ENCODE measurements around the gene MYNN. TPM values are rescaled to one million over a fixed set of nuclear protein-coding genes. Genes with fewer than 3 reads are reported as not detected.

The MYNN gene
- total and polyA plus RNA-seq, 5 donors: 8.4 to 16.0 (median 12.6) TPM

DNA sequence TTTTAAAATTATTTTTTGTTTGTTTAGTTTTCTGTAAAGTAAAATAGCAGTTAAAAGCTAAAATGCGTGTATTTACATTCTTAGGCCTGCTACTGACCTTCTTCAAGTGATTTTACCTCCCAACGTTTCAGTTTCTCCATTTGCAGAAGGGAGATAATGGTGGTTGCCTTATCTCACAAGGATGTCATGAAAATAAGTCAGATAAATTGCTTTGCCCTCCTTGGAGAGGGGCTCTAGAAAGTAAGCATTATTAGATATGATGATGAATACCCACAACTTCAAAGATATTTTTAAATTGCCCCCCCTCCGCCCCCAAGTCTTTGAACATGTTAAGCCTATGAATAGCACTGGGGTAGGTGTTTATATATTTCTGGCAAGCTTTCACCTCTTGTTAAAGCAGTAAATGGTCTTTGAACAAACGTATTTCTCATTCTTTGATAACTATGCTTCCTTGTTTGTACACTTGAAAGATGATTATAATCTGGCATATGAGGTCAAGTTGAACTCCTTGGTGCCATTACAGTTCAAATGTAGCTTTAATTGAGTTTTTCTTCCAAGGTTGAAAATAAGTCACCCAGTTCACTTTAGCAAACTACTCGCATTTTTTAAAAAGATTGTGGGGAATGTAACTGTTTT, 14.7 kb upstream of the MYNN start:
- no peak overlapping the region for H3K27ac ChIP-seq (ENCODE audit: low read length)
- H3K9me3 ChIP-seq (ENCODE audit: control insufficient read depth, low read length): no peaks in the 10 kb centered on the region
- 57% methylated on average over 5 of the region's 5 CpGs for WGBS
- ATAC-seq: no peak
- no peak for DNase-seq
- intact Hi-C loops (cut with DNase I): no loop called here
- no peak overlapping the region for H3K4me3 ChIP-seq (ENCODE audit: low read length)
- no peaks in the 10 kb centered on the region for H3K27me3 ChIP-seq (ENCODE audit: control insufficient read depth, insufficient read depth)
- H3K4me1 ChIP-seq (ENCODE audit: control insufficient read depth, insufficient read depth, low read length): no peaks in the 10 kb centered on the region

DNA sequence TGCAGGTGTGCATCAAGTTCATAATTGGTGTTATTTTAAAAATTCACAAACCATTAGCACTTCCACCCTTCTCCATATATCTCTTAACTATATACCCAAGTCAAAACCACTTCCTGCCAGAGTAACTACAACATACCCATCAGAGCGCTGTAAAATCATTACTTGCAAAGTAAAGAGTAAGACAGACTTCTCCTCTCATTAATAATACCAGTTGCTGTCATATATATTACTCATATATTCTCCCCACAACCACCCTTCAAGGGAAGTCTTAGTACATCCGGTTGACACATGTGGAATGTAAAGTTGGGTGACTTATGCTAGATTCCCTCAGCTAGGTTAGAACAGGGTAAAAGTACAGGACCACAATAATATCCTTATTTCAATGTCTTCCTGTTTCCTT, 13.9 kb upstream of the MYNN start:
- 79% methylated on average over 2 of the region's 2 CpGs for WGBS
- no peaks in the 10 kb centered on the region for H3K27me3 ChIP-seq (ENCODE audit: control insufficient read depth, insufficient read depth)
- intact Hi-C loops (cut with DNase I): no loop called here
- ATAC-seq (no peak), DNase-seq (no peak)
- H3K9me3 ChIP-seq (ENCODE audit: control insufficient read depth, low read length): no peaks in the 10 kb centered on the region
- no peak overlapping the region for H3K27ac ChIP-seq (ENCODE audit: low read length)
- no peak overlapping the region for H3K4me3 ChIP-seq (ENCODE audit: low read length)
- H3K4me1 ChIP-seq (ENCODE audit: control insufficient read depth, insufficient read depth, low read length): no peaks in the 10 kb centered on the region

DNA sequence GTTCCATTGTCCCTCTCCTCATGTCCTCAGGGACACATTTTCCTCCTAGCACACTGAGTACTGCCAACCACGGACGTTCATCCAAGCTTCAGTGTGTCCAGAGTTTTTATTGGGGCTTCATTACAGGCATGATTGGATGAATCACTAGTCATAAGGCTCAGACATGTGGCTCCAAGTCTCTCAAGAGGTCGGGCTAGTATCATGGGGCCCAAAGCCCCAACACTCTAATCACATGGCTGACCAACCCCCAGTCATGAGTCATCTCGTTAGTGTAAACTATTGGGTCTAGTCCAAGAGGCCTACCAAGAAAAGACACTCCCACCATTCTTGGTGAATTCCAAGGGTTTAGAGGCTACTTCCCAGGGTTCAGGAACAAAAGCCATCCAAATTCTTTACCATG, 12.7 kb upstream of the MYNN start:
- WGBS: 68% methylated on average over 4 of the region's 4 CpGs
- Histone ChIP-seq H3K4me3 (ENCODE audit: low read length) (no peak overlapping the region), H3K9me3 (ENCODE audit: control insufficient read depth, low read length) (no peaks in the 10 kb centered on the region), H3K4me1 (ENCODE audit: control insufficient read depth, insufficient read depth, low read length) (no peaks in the 10 kb centered on the region), H3K27me3 (ENCODE audit: control insufficient read depth, insufficient read depth) (no peaks in the 10 kb centered on the region), H3K27ac (ENCODE audit: low read length) (no peak overlapping the region)
- DNase-seq (no peak), ATAC-seq (no peak)
- intact Hi-C loops (cut with DNase I): no loop called here

DNA sequence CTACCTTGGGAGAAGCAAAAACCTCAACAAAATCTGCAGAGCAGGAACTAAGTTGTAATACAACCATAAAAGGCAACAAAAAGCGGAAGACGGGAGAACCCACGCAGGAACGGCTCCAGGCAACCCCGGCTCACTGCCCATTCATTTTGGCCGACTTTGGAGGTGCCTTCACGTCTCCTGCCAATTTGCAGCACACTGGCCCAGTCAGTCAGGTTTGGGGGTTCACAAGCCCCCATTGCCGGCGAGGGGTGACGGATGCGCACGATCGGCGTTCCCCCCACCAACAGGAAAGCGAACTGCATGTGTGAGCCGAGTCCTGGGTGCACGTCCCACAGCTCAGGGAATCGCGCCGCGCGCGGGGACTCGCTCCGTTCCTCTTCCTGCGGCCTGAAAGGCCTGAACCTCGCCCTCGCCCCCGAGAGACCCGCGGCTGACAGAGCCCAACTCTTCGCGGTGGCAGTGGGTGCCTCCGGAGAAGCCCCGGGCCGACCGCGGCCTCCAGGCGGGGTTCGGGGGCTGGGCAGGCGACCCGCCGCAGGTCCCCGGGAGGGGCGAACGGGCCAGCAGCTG, 8.8 kb upstream of the MYNN start:
- peak overlapping the region; percentile 90 for H3K4me3 ChIP-seq (ENCODE audit: low read length)
- H3K27me3 ChIP-seq (ENCODE audit: control insufficient read depth, insufficient read depth): no peaks in the 10 kb centered on the region
- no peaks in the 10 kb centered on the region for H3K9me3 ChIP-seq (ENCODE audit: control insufficient read depth, low read length)
- no peaks in the 10 kb centered on the region for H3K4me1 ChIP-seq (ENCODE audit: control insufficient read depth, insufficient read depth, low read length)
- under 1% methylated on average over 46 of the region's 46 CpGs for WGBS
- ATAC-seq (peak; percentile 72 to 80), DNase-seq (peak; percentile 79 to 89 (median 85))
- H3K27ac ChIP-seq (ENCODE audit: low read length): peak overlapping the region; percentile 96
- intact Hi-C loops (cut with DNase I): no loop called here

DNA sequence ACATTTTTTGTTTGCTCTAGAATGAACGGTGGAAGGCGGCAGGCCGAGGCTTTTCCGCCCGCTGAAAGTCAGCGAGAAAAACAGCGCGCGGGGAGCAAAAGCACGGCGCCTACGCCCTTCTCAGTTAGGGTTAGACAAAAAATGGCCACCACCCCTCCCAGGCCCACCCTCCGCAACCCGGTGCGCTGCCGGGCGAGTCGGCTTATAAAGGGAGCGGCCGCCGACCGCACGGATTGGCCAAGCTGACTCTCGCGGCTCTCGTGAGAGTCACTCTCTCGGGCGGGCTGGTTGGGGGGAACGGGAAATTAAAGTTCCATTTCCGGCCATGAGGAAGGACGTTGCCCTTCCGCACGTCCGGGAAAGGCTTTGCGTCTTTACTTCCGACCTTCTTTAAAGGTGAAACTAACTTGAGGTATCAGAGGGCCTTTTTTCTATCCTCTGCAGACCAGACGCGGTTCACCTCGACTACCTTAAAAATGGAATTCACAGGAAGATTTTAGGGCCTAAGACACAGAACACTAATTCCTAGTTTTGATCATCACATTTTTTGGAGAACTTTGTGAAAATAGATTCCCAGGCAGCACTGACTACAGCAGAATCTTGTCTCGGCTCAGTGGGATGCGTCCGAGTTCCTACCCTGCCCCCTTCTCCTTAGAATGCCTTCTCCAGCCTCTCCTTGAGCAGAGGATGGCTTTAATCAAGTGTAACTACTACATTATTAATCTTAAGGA, 8.1 kb upstream of the MYNN start, which contains the start of gene TERC:
Gene TERC (minus strand): TSS at position 179 of the 731 bp plus-strand sequence.
- H3K4me3 ChIP-seq (ENCODE audit: low read length): peak within 1 kb of the TSS; percentile 90
- intact Hi-C loops (cut with DNase I): no loop called here
- WGBS: 6% methylated on average over 42 of the region's 42 CpGs
- H3K27ac ChIP-seq (ENCODE audit: low read length): peak within 1 kb of the TSS; percentile 96
- H3K4me1 ChIP-seq (ENCODE audit: control insufficient read depth, insufficient read depth, low read length): no peaks in the 10 kb centered on the region
- H3K27me3 ChIP-seq (ENCODE audit: control insufficient read depth, insufficient read depth): no peaks in the 10 kb centered on the region
- no peaks in the 10 kb centered on the region for H3K9me3 ChIP-seq (ENCODE audit: control insufficient read depth, low read length)
- ATAC-seq (peak; percentile 96 to 97), DNase-seq (peak; percentile 95 to 97 (median 97))

DNA sequence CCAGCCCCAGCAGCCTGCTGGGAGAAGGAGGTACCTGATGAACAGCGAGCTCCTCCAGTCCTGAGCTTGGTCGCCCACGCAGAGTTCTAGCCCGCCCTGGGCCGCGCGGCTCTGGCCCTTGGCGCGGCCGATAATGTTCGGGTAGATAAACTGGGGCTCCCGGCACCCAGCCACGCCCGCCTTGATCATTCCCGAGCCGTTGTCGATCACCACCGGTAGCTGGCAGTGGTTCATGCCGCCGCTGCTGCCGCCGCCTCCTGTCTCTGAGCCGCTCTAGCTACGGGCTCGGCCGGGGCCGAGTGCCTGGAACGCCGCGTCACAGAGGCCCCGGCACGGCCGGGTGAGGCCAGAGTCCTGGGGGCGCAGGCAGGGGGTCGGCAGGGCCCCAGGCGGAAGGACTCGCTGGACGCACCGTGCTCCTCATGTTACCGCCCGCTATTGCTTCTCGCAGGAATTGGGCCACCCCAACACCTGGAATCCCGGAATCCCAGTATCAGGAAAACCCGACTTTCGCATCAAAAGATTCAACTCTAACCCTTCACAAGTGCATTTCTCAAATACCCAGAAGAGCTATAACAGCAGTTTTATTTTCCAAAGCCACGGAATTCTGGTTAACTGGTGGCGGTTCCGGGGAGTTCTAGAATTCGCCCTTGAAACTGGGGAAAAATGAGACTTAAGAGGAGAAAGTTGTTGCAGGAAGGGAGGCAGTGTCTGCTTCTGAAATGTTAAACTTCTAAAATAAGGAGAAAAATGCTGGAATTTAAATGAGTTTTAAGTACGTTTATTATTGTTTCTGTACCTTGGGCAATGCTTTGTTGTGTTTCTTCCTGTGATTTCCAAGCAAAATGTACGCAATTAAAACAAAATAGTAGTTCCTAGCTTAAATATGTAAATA, 3.7 kb upstream of the MYNN start, which contains the start of gene ACTRT3:
Gene ACTRT3 (minus strand): TSS at position 275 of the 895 bp plus-strand sequence. CDS start 41 bp downstream, at position 234.
- 9% methylated on average over 51 of the region's 51 CpGs for WGBS
- no peaks in the 10 kb centered on the region for H3K9me3 ChIP-seq (ENCODE audit: control insufficient read depth, low read length)
- peak within 1 kb of the TSS; percentile 91 for H3K4me3 ChIP-seq (ENCODE audit: low read length)
- DNase-seq: peak; percentile 78 to 91 (median 90)
- H3K4me1 ChIP-seq (ENCODE audit: control insufficient read depth, insufficient read depth, low read length): no peaks in the 10 kb centered on the region
- peak; percentile 15 to 34 for ATAC-seq
- H3K27me3 ChIP-seq (ENCODE audit: control insufficient read depth, insufficient read depth): no peaks in the 10 kb centered on the region
- intact Hi-C loops (cut with DNase I): no loop called here
- H3K27ac ChIP-seq (ENCODE audit: low read length): peak within 1 kb of the TSS; percentile 94

DNA sequence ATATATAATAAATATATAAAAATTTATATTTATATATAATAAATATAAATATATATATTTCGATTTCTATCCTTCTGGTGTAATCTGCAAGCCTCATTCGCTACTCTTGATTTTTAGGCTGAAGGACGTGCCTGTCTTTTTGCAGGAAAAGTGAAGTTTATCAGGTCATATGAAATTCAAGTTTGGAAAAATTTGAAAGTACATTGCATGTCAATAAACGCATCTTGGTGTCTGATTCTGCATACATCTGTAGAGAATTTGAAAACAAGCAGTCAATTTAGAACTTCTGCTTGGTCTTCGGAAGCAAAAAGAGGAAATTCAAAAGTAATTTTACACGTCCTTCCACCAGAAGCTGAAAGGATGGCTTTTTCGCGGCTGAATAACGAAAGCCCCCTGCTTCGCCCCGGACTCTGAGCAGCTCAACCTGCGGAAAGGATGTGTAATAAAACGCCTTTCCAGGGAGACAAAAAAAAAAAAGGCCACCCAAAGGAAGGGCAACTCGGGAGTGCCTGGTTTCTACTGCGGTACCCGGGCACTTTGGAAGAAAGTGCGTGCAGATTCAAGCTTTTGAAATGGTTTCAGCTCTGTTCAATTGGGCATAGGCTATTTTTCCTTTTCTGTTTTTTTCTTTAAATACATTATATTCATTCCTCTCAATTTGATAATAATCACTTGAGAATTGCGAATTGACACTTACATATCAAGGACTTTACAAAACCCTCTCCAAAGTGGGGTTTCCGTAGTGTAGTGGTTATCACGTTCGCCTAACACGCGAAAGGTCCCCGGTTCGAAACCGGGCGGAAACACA, 1.5 kb upstream of the MYNN start:
- WGBS: under 1% methylated on average over 27 of the region's 27 CpGs
- ATAC-seq (peak; percentile 44 to 57), DNase-seq (peak; percentile 39 to 80 (median 68))
- H3K27me3 ChIP-seq (ENCODE audit: control insufficient read depth, insufficient read depth): no peaks in the 10 kb centered on the region
- no peaks in the 10 kb centered on the region for H3K9me3 ChIP-seq (ENCODE audit: control insufficient read depth, low read length)
- intact Hi-C loops (cut with DNase I): no loop called here
- peak overlapping the region; percentile 88 for H3K4me3 ChIP-seq (ENCODE audit: low read length)
- H3K4me1 ChIP-seq (ENCODE audit: control insufficient read depth, insufficient read depth, low read length): no peaks in the 10 kb centered on the region
- H3K27ac ChIP-seq (ENCODE audit: low read length): peak overlapping the region; percentile 99

DNA sequence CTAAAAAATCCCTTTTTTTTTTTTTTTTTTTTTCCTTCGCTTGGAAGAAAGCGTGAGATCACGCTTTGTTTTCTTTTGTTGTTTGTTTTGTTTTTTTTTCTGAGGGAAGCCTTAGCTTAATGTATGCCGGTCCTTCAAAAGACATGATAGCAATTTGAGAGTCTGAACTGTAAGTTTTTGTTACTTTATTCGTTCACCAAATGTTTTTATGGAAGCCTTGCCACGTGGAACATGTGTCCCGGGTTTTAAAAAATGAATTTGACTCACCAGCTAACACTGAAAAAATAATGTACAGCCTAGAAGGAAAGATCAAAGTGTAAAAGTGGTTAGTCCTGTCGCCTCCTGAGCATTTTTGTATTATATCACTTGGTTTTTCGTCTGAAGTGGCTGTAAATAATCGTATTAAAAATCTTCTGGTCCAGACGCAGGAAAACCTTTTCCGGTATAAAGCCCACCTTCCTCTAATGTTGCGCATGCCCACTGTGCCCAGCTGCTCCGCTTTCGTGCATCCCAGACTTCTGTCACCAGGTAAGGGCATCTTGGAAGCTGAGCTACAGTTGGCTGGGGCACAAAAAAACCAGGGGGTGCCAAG, 795 bp upstream of the MYNN start:
- no peaks in the 10 kb centered on the region for H3K9me3 ChIP-seq (ENCODE audit: control insufficient read depth, low read length)
- peak; percentile 79 to 81 for ATAC-seq
- peak overlapping the region; percentile 88 for H3K4me3 ChIP-seq (ENCODE audit: low read length)
- intact Hi-C loops (cut with DNase I): no loop called here
- no peaks in the 10 kb centered on the region for H3K27me3 ChIP-seq (ENCODE audit: control insufficient read depth, insufficient read depth)
- WGBS: under 1% methylated on average over 15 of the region's 15 CpGs
- DNase-seq: peak; percentile 78 to 86 (median 83)
- H3K4me1 ChIP-seq (ENCODE audit: control insufficient read depth, insufficient read depth, low read length): no peaks in the 10 kb centered on the region
- peak overlapping the region; percentile 99 for H3K27ac ChIP-seq (ENCODE audit: low read length)

DNA sequence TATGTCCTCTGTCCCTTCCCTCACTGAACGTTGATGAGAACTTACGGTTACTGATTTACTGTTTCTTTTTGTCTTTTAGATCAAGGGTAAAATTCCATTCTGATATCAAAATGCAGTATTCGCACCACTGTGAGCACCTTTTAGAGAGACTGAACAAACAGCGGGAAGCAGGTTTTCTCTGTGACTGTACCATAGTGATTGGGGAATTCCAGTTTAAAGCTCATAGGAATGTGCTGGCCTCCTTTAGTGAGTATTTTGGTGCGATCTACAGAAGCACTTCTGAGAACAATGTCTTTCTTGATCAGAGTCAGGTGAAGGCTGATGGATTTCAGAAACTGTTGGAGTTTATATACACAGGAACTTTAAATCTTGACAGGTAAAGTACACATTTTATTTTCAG, 990 bp downstream of the MYNN start:
- peak overlapping the region; percentile 88 for H3K4me3 ChIP-seq (ENCODE audit: low read length)
- 53% methylated on average over 5 of the region's 5 CpGs for WGBS
- no peaks in the 10 kb centered on the region for H3K4me1 ChIP-seq (ENCODE audit: control insufficient read depth, insufficient read depth, low read length)
- no peaks in the 10 kb centered on the region for H3K27me3 ChIP-seq (ENCODE audit: control insufficient read depth, insufficient read depth)
- no peaks in the 10 kb centered on the region for H3K9me3 ChIP-seq (ENCODE audit: control insufficient read depth, low read length)
- DNase-seq (no peak), ATAC-seq (no peak)
- H3K27ac ChIP-seq (ENCODE audit: low read length): no peak overlapping the region
- intact Hi-C loops (cut with DNase I): no loop called here

DNA sequence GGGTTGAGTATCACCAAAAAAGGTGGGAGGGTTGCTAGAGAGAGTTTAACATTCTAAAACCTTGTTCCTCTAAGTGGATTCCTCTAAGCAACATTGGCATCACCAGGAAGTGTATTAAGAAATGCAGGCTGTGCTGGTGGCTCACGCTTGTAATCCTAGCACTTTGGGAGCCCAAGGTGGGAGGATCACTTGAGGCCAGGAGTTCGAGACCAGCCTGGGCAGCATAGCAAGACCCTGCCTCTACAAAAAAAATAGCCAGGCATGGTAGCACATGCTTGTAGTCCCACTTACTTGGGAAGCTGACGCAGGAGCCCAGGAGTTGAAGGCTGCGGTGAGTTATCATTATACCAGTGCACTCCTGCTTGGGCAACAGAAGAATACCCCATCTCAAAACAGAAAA, 4.6 kb downstream of the MYNN start:
- intact Hi-C loops (cut with DNase I): no loop called here
- ATAC-seq (no peak), DNase-seq (no peak)
- Histone ChIP-seq H3K27ac (ENCODE audit: low read length) (no peak overlapping the region), H3K4me3 (ENCODE audit: low read length) (no peak overlapping the region), H3K4me1 (ENCODE audit: control insufficient read depth, insufficient read depth, low read length) (peaks cover 1% of the 10 kb centered on the region), H3K9me3 (ENCODE audit: control insufficient read depth, low read length) (no peaks in the 10 kb centered on the region), H3K27me3 (ENCODE audit: control insufficient read depth, insufficient read depth) (no peaks in the 10 kb centered on the region)
- WGBS: 96% methylated on average over 4 of the region's 4 CpGs

Data from right cardiac atrium (tissue), 5 donors.